ENCODE data around the gene NCAPG2. TPM values are rescaled to one million over a fixed set of nuclear protein-coding genes. Genes with fewer than 3 reads are reported as not detected.
A peak's percentile ranks its signal among the peaks of the same experiment; 100 is the strongest.

The NCAPG2 gene
- total and polyA plus RNA-seq, 10 of the 15 experiments (the other 5 are each of a cell fraction or from before 2014, with no cell fraction given), result 11.2 to 78.2 (median 49.2) TPM

- Histone ChIP-seq H3K27me3 (replicated peaks in 1 of 2; ENCODE audit: control insufficient read depth in 2 of 2, insufficient read depth in 2 of 2, low read length in 1 of 2) (no peaks in the 10 kb centered on the region), H3K4me3 (no peak overlapping the region), H3K36me3 (ENCODE audit: control insufficient read depth in 2 of 2, insufficient read depth in 2 of 2, low read length in 1 of 2) (peaks cover 0 to 4% of the 10 kb centered on the region in 2 experiments; a peak in 3 of 4 replicates), H3K9ac (ENCODE audit: control insufficient read depth, insufficient read depth, low read length) (no peak overlapping the region), H2AFZ (ENCODE audit: control insufficient read depth, low read depth, low read length) (no peak overlapping the region), H3K27ac (ENCODE audit: control insufficient read depth, insufficient read depth) (peak overlapping the region; percentile 18; the same call in 1 of the 2 replicates), H3K79me2 (ENCODE audit: control insufficient read depth, insufficient read depth, low read length) (no peaks in the 10 kb centered on the region), H3K9me3 (replicated peaks; ENCODE audit: control insufficient read depth, insufficient read depth, low read length) (no peaks in the 10 kb centered on the region), H3K4me2 (ENCODE audit: control insufficient read depth, insufficient read depth) (no peak overlapping the region), H4K20me1 (ENCODE audit: control insufficient read depth, insufficient read depth) (no peaks in the 10 kb centered on the region), H3K4me1 (ENCODE audit: control insufficient read depth, insufficient read depth, low read length) (peaks cover 24% of the 10 kb centered on the region)
- no peak for DNase-seq (ENCODE audit: low read depth, low spot score)
- SMC1A ChIA-PET (ENCODE audit: uncharacterized antibody, unreplicated experiment), result no interaction called here
- BruUV-seq (replicated peaks), result no TSS peak
- intact Hi-C loops (cut with micrococcal nuclease; ENCODE audit: unreplicated experiment), result no loop called here
- in situ Hi-C loops (cut with MboI), result no loop called here
- RAD21 ChIA-PET (ENCODE audit: unreplicated experiment), result no interaction called here
- ATAC-seq, result peak; percentile 24
- FAIRE-seq, result no peak
- TF ChIP-seq EP300 (IDR thresholded peaks at IDR 0.05; ENCODE audit: borderline replicate concordance in 1 of 2, control insufficient read depth in 1 of 2, low read depth in 2 of 2, low read length in 2 of 2) (no peak), ASH2L (IDR thresholded peaks at IDR 0.05; ENCODE audit: borderline replicate concordance, low read depth) (no peak), SIN3A (IDR thresholded peaks at IDR 0.05; ENCODE audit: low read depth, low read length) (no peak), MYC (IDR thresholded peaks at IDR 0.05; ENCODE audit: insufficient read depth, insufficient read length, insufficient replicate concordance, low read length, severe bottlenecking) (no peak), HCFC1 (IDR thresholded peaks at IDR 0.05; ENCODE audit: low read length) (no peak), RAD21 (IDR thresholded peaks at IDR 0.05; ENCODE audit: insufficient read depth, low read depth, low read length) (no peak), SREBF1 (IDR thresholded peaks at IDR 0.05; ENCODE audit: low read length) (no peak)
- TF ChIP-seq, protein P1, sequence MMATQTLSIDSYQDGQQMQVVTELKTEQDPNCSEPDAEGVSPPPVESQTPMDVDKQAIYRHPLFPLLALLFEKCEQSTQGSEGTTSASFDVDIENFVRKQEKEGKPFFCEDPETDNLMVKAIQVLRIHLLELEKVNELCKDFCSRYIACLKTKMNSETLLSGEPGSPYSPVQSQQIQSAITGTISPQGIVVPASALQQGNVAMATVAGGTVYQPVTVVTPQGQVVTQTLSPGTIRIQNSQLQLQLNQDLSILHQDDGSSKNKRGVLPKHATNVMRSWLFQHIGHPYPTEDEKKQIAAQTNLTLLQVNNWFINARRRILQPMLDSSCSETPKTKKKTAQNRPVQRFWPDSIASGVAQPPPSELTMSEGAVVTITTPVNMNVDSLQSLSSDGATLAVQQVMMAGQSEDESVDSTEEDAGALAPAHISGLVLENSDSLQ (IDR thresholded peaks at IDR 0.05), result no peak
- TF ChIP-seq, protein P2, sequence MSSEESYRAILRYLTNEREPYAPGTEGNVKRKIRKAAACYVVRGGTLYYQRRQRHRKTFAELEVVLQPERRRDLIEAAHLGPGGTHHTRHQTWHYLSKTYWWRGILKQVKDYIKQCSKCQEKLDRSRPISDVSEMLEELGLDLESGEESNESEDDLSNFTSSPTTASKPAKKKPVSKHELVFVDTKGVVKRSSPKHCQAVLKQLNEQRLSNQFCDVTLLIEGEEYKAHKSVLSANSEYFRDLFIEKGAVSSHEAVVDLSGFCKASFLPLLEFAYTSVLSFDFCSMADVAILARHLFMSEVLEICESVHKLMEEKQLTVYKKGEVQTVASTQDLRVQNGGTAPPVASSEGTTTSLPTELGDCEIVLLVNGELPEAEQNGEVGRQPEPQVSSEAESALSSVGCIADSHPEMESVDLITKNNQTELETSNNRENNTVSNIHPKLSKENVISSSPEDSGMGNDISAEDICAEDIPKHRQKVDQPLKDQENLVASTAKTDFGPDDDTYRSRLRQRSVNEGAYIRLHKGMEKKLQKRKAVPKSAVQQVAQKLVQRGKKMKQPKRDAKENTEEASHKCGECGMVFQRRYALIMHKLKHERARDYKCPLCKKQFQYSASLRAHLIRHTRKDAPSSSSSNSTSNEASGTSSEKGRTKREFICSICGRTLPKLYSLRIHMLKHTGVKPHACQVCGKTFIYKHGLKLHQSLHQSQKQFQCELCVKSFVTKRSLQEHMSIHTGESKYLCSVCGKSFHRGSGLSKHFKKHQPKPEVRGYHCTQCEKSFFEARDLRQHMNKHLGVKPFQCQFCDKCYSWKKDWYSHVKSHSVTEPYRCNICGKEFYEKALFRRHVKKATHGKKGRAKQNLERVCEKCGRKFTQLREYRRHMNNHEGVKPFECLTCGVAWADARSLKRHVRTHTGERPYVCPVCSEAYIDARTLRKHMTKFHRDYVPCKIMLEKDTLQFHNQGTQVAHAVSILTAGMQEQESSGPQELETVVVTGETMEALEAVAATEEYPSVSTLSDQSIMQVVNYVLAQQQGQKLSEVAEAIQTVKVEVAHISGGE (CRISPR knock-in tag; IDR thresholded peaks at IDR 0.05), result no peak
- TF ChIP-seq, protein P3, sequence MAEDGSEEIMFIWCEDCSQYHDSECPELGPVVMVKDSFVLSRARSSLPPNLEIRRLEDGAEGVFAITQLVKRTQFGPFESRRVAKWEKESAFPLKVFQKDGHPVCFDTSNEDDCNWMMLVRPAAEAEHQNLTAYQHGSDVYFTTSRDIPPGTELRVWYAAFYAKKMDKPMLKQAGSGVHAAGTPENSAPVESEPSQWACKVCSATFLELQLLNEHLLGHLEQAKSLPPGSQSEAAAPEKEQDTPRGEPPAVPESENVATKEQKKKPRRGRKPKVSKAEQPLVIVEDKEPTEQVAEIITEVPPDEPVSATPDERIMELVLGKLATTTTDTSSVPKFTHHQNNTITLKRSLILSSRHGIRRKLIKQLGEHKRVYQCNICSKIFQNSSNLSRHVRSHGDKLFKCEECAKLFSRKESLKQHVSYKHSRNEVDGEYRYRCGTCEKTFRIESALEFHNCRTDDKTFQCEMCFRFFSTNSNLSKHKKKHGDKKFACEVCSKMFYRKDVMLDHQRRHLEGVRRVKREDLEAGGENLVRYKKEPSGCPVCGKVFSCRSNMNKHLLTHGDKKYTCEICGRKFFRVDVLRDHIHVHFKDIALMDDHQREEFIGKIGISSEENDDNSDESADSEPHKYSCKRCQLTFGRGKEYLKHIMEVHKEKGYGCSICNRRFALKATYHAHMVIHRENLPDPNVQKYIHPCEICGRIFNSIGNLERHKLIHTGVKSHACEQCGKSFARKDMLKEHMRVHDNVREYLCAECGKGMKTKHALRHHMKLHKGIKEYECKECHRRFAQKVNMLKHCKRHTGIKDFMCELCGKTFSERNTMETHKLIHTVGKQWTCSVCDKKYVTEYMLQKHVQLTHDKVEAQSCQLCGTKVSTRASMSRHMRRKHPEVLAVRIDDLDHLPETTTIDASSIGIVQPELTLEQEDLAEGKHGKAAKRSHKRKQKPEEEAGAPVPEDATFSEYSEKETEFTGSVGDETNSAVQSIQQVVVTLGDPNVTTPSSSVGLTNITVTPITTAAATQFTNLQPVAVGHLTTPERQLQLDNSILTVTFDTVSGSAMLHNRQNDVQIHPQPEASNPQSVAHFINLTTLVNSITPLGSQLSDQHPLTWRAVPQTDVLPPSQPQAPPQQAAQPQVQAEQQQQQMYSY (CRISPR knock-in tag; IDR thresholded peaks at IDR 0.05), result no peak
- TF ChIP-seq, protein P4, sequence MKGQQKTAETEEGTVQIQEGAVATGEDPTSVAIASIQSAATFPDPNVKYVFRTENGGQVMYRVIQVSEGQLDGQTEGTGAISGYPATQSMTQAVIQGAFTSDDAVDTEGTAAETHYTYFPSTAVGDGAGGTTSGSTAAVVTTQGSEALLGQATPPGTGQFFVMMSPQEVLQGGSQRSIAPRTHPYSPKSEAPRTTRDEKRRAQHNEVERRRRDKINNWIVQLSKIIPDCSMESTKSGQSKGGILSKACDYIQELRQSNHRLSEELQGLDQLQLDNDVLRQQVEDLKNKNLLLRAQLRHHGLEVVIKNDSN (IDR thresholded peaks at IDR 0.05; ENCODE audit: borderline replicate concordance, extremely low read length, insufficient read depth, low read depth, low read length), result no peak
- CTCF ChIA-PET, result no interaction called here
- 85% methylated on average over 23 of the region's 23 CpGs for WGBS (ENCODE audit: insufficient coverage, insufficient replicate concordance, low lambda C conversion rate, missing lambda C conversion rate)
- POLR2A ChIA-PET, result no interaction called here
Measured at GRCh38 chr7:158603773-158604755, 100.5 kb downstream of the NCAPG2 start.
